Endothelial cell (in vitro differentiated cells): ENCODE measurements around the gene LIN7A. TPM values are rescaled to one million over a fixed set of nuclear protein-coding genes. Genes with fewer than 3 reads are reported as not detected.

ENCODE experiments used
- DNase-seq: peaks from one replicate; pipeline ENCODE4 v3.0.0; 2021; ENCODE audit warnings: low spot score
- H3K27ac Mint-ChIP-seq: one replicate; pipeline ENCODE4 v1.8.0; 2021; ENCODE audit warnings: mixed read lengths, inconsistent platforms; ENCODE audit not compliant: unreplicated experiment
- H3K27me3 Mint-ChIP-seq: one replicate; pipeline ENCODE4 v1.8.0; 2021; ENCODE audit warnings: mild to moderate bottlenecking, moderate library complexity, mixed read lengths, inconsistent platforms; ENCODE audit not compliant: unreplicated experiment
- H3K36me3 Mint-ChIP-seq: one replicate; pipeline ENCODE4 v1.8.0; 2021; ENCODE audit warnings: mild to moderate bottlenecking, low read depth, mixed read lengths, inconsistent platforms; ENCODE audit not compliant: unreplicated experiment
- H3K4me1 Mint-ChIP-seq: one replicate; pipeline ENCODE4 v1.8.0; 2021; ENCODE audit warnings: mild to moderate bottlenecking, mixed read lengths, inconsistent platforms; ENCODE audit not compliant: unreplicated experiment
- H3K4me3 Mint-ChIP-seq: one replicate; pipeline ENCODE4 v1.8.0; 2021; ENCODE audit warnings: mild to moderate bottlenecking, mixed read lengths, inconsistent platforms; ENCODE audit not compliant: unreplicated experiment
- H3K9me3 Mint-ChIP-seq: one replicate; pipeline ENCODE4 v1.8.0; 2021; ENCODE audit warnings: mixed read lengths, inconsistent platforms; ENCODE audit not compliant: unreplicated experiment
- total RNA-seq: library from RNA; stranded (reverse); fragmentation: NEBNext Ultra II Directional; extraction: Animal tissue kit (Norgen Biotek cat#: 25700); gene quantifications from one replicate; pipeline ENCODE4 v1.2.1, GENCODE V29; 2021; ENCODE audit not compliant: unreplicated experiment
- TF ChIP-seq, protein P1 (sequence below): fragments of 200-600 bp; sonication (generic); IDR thresholded peaks from one replicate; pipeline ENCODE4 v1.5.0; 2021; ENCODE audit warnings: antibody characterized with exemption; ENCODE audit not compliant: unreplicated experiment

The LIN7A gene
- total RNA-seq, 1 donor from 2014 or later: 34.0 TPM

DNA sequence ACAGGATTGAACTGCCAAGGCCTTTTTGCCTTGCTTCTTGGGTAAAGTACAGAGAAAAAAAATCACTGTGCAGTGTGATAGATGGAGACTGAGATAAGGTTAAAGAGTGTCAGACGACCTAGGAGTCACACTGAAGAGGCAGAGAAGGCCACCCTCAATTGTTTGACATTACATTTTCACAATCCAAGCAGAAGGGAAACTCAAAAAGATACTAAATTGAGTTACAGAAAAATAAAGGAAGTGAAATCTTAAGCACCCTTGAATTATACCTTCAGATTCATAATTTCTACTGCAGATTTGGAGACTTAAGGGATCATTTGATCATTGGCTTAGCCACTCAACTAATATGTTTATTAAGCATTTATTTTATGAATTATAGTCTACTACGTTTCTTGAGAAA is 123.9 kb downstream of the LIN7A start:
- no peaks in the 10 kb centered on the region for H3K4me1 Mint-ChIP-seq
- TF ChIP-seq, protein P1, sequence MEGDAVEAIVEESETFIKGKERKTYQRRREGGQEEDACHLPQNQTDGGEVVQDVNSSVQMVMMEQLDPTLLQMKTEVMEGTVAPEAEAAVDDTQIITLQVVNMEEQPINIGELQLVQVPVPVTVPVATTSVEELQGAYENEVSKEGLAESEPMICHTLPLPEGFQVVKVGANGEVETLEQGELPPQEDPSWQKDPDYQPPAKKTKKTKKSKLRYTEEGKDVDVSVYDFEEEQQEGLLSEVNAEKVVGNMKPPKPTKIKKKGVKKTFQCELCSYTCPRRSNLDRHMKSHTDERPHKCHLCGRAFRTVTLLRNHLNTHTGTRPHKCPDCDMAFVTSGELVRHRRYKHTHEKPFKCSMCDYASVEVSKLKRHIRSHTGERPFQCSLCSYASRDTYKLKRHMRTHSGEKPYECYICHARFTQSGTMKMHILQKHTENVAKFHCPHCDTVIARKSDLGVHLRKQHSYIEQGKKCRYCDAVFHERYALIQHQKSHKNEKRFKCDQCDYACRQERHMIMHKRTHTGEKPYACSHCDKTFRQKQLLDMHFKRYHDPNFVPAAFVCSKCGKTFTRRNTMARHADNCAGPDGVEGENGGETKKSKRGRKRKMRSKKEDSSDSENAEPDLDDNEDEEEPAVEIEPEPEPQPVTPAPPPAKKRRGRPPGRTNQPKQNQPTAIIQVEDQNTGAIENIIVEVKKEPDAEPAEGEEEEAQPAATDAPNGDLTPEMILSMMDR: no peak
- no peak overlapping the region for H3K27ac Mint-ChIP-seq
- no peak overlapping the region for H3K4me3 Mint-ChIP-seq
- no peaks in the 10 kb centered on the region for H3K9me3 Mint-ChIP-seq
- H3K27me3 Mint-ChIP-seq: no peaks in the 10 kb centered on the region
- no peak for DNase-seq
- no peaks in the 10 kb centered on the region for H3K36me3 Mint-ChIP-seq

DNA sequence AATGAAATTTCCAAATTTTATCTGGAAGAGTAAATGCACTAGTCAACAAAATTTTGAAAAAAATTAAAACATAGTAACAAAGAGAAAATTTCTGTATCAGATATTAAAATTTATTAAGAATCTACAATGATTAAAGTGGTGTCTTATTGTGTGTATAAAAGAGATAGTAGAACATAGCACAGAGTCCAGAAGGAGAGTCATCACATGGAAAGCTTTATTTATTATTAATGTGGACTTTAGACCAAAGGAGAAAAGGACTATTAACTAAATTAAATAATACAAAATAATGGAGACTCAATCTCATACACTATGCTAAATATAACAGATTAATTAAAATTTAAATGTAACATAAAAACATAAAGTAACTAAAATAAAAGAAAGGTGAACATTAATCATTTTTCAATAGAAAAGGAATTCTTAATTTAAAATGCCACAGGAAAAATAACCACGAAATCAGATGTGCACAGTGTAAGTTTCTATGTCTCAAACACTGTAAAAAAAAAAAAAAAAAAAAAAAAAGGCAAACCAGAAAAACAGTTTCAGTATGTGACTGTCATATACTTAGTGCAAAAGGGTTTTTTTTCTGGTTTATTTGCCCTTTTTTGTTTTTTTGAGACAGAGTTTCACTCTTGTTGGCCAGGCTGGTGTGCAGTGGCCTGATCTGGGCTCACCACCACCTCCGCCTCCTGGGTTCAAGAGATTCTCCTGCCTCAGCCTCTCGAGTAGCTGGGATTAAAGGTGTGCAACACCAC is 125.6 kb downstream of the LIN7A start:
- DNase-seq: no peak
- no peaks in the 10 kb centered on the region for H3K4me1 Mint-ChIP-seq
- H3K27ac Mint-ChIP-seq: no peak overlapping the region
- H3K9me3 Mint-ChIP-seq: no peaks in the 10 kb centered on the region
- no peaks in the 10 kb centered on the region for H3K27me3 Mint-ChIP-seq
- TF ChIP-seq, protein P1: no peak
- peaks cover 4% of the 10 kb centered on the region for H3K36me3 Mint-ChIP-seq
- H3K4me3 Mint-ChIP-seq: no peak overlapping the region

DNA sequence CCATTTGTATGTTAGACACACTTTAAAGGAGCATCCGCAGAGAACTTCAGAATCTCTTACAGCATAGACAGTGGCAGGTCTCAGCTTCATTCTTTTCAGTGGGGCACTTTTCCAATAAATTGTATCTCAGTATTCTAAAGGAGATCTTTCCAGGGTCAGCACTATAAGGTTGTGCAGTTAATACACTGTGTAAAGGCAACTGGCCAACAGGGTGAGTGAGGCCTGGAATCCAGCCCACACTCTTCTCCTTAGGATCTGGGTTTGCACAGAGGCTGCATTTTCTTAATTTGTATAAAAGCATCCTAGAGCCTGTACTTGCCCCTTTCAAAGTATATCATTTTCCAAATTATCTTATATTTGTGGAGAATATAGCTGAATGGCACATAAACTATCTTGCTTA is 126.9 kb downstream of the LIN7A start:
- TF ChIP-seq, protein P1: no peak
- no peaks in the 10 kb centered on the region for H3K4me1 Mint-ChIP-seq
- no peak overlapping the region for H3K4me3 Mint-ChIP-seq
- H3K36me3 Mint-ChIP-seq: peaks cover 6% of the 10 kb centered on the region
- DNase-seq: no peak
- no peak overlapping the region for H3K27ac Mint-ChIP-seq
- H3K27me3 Mint-ChIP-seq: no peaks in the 10 kb centered on the region
- H3K9me3 Mint-ChIP-seq: no peaks in the 10 kb centered on the region

DNA sequence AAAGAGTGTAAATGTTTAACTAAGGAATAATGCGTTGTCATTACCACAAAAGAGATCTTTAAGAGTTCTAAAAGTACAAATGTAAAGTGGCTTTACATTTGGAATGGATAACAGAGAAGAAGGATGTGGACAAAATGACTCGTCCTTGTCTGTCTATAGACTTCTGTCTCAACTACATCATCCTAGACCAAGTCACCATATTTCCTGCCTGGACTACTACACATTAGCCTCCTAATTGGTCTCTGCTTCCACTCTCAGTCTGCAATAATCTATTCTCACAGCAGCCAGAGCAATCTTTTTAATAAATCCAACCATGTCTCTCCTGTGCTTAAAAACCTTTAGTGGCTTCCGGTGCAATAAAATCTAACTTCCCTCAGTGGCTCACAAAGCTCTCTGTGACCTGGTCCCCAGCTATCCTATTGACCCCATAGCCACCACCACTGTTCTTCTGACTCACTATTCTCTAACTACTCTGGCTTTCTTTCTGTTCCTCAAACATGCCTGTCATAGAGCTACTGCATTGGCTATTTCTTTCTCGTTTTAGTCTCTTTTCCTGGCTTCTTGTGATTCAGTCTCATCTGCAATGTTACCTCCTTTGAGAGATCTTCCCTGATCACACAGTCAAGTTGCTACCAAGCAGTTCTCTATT is 130.0 kb downstream of the LIN7A start:
- H3K27ac Mint-ChIP-seq: no peak overlapping the region
- DNase-seq: no peak
- no peaks in the 10 kb centered on the region for H3K27me3 Mint-ChIP-seq
- TF ChIP-seq, protein P1: no peak
- peaks cover 13% of the 10 kb centered on the region for H3K36me3 Mint-ChIP-seq
- H3K9me3 Mint-ChIP-seq: no peaks in the 10 kb centered on the region
- no peaks in the 10 kb centered on the region for H3K4me1 Mint-ChIP-seq
- no peak overlapping the region for H3K4me3 Mint-ChIP-seq

DNA sequence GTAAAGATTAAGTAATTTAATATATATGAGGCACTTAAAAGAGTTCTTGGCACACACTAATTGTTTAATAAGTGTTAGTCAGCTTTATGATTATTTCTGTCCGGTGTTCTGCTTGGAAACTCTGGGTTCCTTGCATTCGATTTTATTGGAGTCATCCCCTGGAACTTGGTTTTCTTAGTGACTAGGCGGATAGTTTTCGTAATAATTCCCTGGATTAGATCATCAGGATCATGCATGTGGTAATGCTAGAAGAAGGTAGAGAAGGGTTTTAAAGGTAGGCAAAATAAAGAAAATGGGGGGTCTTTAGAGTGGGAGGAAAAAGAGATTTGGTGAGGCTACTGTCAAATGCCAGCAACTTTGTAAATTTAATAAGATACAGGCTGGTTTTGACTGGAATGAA is 132.6 kb downstream of the LIN7A start:
- no peak overlapping the region for H3K4me3 Mint-ChIP-seq
- H3K27ac Mint-ChIP-seq: no peak overlapping the region
- peaks cover 13% of the 10 kb centered on the region for H3K36me3 Mint-ChIP-seq
- peaks cover 1% of the 10 kb centered on the region for H3K27me3 Mint-ChIP-seq
- TF ChIP-seq, protein P1: no peak
- no peaks in the 10 kb centered on the region for H3K9me3 Mint-ChIP-seq
- no peaks in the 10 kb centered on the region for H3K4me1 Mint-ChIP-seq
- DNase-seq: no peak
